KMS-11 (cell line): Measurements from ENCODE around the gene RAD23B.
A peak's percentile ranks its signal among the peaks of the same experiment; 100 is the strongest.

Source experiments
- H2AFZ ChIP-seq: fragments of 200-600 bp; sonication (generic); 2 replicates; pipeline ENCODE4 v1.6.1; 2016; ENCODE audit warnings: antibody characterized with exemption, mixed run types, low read depth
- H3K27ac ChIP-seq: fragments of 200-600 bp; sonication (generic); 2 replicates; pipeline ENCODE4 v1.6.1; 2016; ENCODE audit warnings: mild to moderate bottlenecking, mixed run types
- H3K27me3 ChIP-seq: fragments of 200-600 bp; sonication (generic); 2 replicates; pipeline ENCODE4 v1.6.1; 2017; ENCODE audit warnings: mild to moderate bottlenecking, low read depth, mixed run types, moderate library complexity; ENCODE audit not compliant: insufficient read depth
- H3K36me3 ChIP-seq: fragments of 200-600 bp; sonication (generic); 2 replicates; pipeline ENCODE4 v1.6.1; 2017; ENCODE audit warnings: mild to moderate bottlenecking, mixed run types; ENCODE audit not compliant: insufficient read depth
- H3K4me1 ChIP-seq: fragments of 200-600 bp; sonication (generic); 2 replicates; pipeline ENCODE4 v1.6.1; 2016; ENCODE audit warnings: mild to moderate bottlenecking, low read depth, mixed run types; ENCODE audit not compliant: poor library complexity, severe bottlenecking
- H3K4me2 ChIP-seq: fragments of 200-600 bp; sonication (generic); 2 replicates; pipeline ENCODE4 v1.7.0; 2016; ENCODE audit warnings: mild to moderate bottlenecking, mixed run types
- H3K4me3 ChIP-seq: fragments of 200-600 bp; sonication (generic); IDR thresholded peaks from 2 replicates; pipeline ENCODE4 v1.6.1; 2017; ENCODE audit warnings: low read depth, low read length, mixed read lengths; ENCODE audit not compliant: insufficient read depth
- H3K79me2 ChIP-seq: fragments of 200-600 bp; sonication (generic); 2 replicates; pipeline ENCODE4 v1.6.1; 2016; ENCODE audit warnings: low read depth, mixed run types; ENCODE audit not compliant: insufficient read depth
- H3K9ac ChIP-seq: fragments of 200-600 bp; sonication (generic); 2 replicates; pipeline ENCODE4 v1.6.1; 2016; ENCODE audit warnings: mild to moderate bottlenecking, mixed run types
- H4K20me1 ChIP-seq: fragments of 200-600 bp; sonication (generic); 2 replicates; pipeline ENCODE4 v1.6.1; 2016; ENCODE audit warnings: mild to moderate bottlenecking, mixed run types; ENCODE audit not compliant: insufficient read depth
- CTCF ChIP-seq: fragments of 200-600 bp; sonication (generic); conservative IDR thresholded peaks from 2 replicates; pipeline ENCODE4 v1.6.1; 2017; ENCODE audit warnings: low read depth, mild to moderate bottlenecking, antibody characterized with exemption, low read length, moderate library complexity, mixed read lengths

RAD23B gene

GRCh38 chr9:107282759-107283622 lies at the start of gene RAD23B:
RAD23B (plus strand) TSS chr9:107283279; CDS start chr9:107283630, 351 bp downstream.
- Histone ChIP-seq H3K4me1 (peaks cover 47% of the 10 kb centered on the region), H3K4me3 (no peak within 1 kb of the TSS), H2AFZ (peak within 1 kb of the TSS; percentile 77), H3K36me3 (no peaks in the 10 kb centered on the region), H3K79me2 (peaks cover 47% of the 10 kb centered on the region), H3K4me2 (peak within 1 kb of the TSS; percentile 89), H3K27me3 (no peaks in the 10 kb centered on the region; the same call in 1 of the 2 replicates), H4K20me1 (peaks cover 33% of the 10 kb centered on the region), H3K27ac (peak within 1 kb of the TSS; percentile 99), H3K9ac (peak within 1 kb of the TSS; percentile 100)
- no peak for TF ChIP-seq CTCF

- H3K4me3 ChIP-seq, result no peak overlapping the region
- no peaks in the 10 kb centered on the region for H3K36me3 ChIP-seq
- no peaks in the 10 kb centered on the region for H3K4me1 ChIP-seq
- no peak overlapping the region for H3K4me2 ChIP-seq
- H3K9ac ChIP-seq, result no peak overlapping the region
- no peak overlapping the region for H2AFZ ChIP-seq
- no peak overlapping the region for H3K27ac ChIP-seq
- TF ChIP-seq CTCF, result no peak
- H3K27me3 ChIP-seq, result no peaks in the 10 kb centered on the region
- H4K20me1 ChIP-seq, result no peaks in the 10 kb centered on the region
- no peaks in the 10 kb centered on the region for H3K79me2 ChIP-seq
These were observed 47.2 kb upstream of the RAD23B start for GRCh38 chr9:107235765-107236442.

GRCh38 chr9:107237873-107238272 lies 45.2 kb upstream of the RAD23B start:
- Histone ChIP-seq H3K27me3 (no peaks in the 10 kb centered on the region), H3K36me3 (no peaks in the 10 kb centered on the region), H3K4me3 (no peak overlapping the region), H2AFZ (no peak overlapping the region), H4K20me1 (no peaks in the 10 kb centered on the region), H3K79me2 (no peaks in the 10 kb centered on the region), H3K27ac (no peak overlapping the region), H3K9ac (no peak overlapping the region), H3K4me2 (no peak overlapping the region), H3K4me1 (peaks cover 14% of the 10 kb centered on the region)
- no peak for TF ChIP-seq CTCF

- Histone ChIP-seq H3K4me3 (no peak overlapping the region), H3K4me2 (no peak overlapping the region), H4K20me1 (no peaks in the 10 kb centered on the region), H3K27me3 (no peaks in the 10 kb centered on the region), H3K4me1 (peaks cover 29% of the 10 kb centered on the region), H3K27ac (no peak overlapping the region), H3K9ac (no peak overlapping the region), H2AFZ (no peak overlapping the region), H3K36me3 (no peaks in the 10 kb centered on the region), H3K79me2 (no peaks in the 10 kb centered on the region)
- no peak for TF ChIP-seq CTCF
These were observed 43.6 kb upstream of the RAD23B start for GRCh38 chr9:107239474-107239873.
